Measurements from ENCODE around the gene SHROOM1.

DNA sequence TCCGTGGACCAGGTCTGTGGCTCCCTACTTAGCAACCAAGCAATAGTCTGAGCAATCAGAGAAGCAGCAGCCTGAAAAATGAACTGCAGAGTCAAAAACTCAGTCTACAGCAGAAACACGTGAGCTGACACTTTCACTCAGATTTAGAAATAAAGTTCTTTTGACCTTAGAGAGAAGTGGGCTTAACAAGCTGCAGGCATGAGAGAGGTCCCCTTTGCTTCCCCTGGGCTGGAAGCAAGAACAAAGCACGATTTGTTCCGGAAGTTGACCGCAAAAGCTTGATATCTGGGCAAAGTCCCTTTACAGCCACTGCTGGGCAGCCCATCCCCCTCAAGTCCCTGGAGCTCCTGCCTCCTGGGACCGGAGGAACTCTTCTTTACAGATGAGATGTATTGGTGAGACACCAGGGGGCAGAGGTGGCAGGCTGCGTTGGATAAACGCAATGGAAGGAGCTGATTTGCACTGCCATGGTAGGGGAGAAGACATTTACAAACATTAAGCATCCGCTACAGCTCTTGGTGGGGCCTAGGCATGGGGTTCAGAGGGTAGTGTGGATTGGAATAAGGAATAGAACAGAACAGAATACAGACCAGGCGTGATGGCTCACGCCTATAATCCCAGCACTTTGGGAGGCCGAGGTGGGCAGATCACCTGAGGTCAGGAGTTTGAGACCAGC, 23.1 kb downstream of the SHROOM1 start:
- TF ChIP-seq TAF1 (IDR thresholded peaks at IDR 0.05; ENCODE audit: low read depth), result no peak
- no peak for TF ChIP-seq RAD21 (IDR thresholded peaks at IDR 0.05; ENCODE audit: low read depth)
- TF ChIP-seq, protein P1, sequence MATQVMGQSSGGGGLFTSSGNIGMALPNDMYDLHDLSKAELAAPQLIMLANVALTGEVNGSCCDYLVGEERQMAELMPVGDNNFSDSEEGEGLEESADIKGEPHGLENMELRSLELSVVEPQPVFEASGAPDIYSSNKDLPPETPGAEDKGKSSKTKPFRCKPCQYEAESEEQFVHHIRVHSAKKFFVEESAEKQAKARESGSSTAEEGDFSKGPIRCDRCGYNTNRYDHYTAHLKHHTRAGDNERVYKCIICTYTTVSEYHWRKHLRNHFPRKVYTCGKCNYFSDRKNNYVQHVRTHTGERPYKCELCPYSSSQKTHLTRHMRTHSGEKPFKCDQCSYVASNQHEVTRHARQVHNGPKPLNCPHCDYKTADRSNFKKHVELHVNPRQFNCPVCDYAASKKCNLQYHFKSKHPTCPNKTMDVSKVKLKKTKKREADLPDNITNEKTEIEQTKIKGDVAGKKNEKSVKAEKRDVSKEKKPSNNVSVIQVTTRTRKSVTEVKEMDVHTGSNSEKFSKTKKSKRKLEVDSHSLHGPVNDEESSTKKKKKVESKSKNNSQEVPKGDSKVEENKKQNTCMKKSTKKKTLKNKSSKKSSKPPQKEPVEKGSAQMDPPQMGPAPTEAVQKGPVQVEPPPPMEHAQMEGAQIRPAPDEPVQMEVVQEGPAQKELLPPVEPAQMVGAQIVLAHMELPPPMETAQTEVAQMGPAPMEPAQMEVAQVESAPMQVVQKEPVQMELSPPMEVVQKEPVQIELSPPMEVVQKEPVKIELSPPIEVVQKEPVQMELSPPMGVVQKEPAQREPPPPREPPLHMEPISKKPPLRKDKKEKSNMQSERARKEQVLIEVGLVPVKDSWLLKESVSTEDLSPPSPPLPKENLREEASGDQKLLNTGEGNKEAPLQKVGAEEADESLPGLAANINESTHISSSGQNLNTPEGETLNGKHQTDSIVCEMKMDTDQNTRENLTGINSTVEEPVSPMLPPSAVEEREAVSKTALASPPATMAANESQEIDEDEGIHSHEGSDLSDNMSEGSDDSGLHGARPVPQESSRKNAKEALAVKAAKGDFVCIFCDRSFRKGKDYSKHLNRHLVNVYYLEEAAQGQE (IDR thresholded peaks at IDR 0.05; ENCODE audit: low read depth), result no peak
- no peak for TF ChIP-seq EGR1 (IDR thresholded peaks at IDR 0.05)
- no peak for TF ChIP-seq CEBPB (IDR thresholded peaks at IDR 0.05)
- no peak for TF ChIP-seq ZBTB7A (IDR thresholded peaks at IDR 0.05; ENCODE audit: low read depth)
- TF ChIP-seq, protein P2, sequence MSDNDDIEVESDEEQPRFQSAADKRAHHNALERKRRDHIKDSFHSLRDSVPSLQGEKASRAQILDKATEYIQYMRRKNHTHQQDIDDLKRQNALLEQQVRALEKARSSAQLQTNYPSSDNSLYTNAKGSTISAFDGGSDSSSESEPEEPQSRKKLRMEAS (IDR thresholded peaks at IDR 0.05), result no peak

All from Ishikawa (cell line).